AG04449 (cell line): ENCODE data around the gene TFF2.

Experiments
- CTCF ChIA-PET: fragments of 350-600 bp; formaldehyde crosslinking; extraction: SDS; loops from one replicate; lab custom pipeline; 2021; ENCODE audit warnings: antibody characterized with exemption; lab: Yijun Ruan, JAX
- POLR2A ChIA-PET: fragments of 400-600, 350-600 bp; formaldehyde crosslinking; extraction: SDS; loops from one replicate; lab custom pipeline; 2020; ENCODE audit warnings: antibody characterized with exemption, inconsistent platforms; lab: Yijun Ruan, JAX
- DNase-seq: peaks from one replicate; pipeline ENCODE4 v3.0.0-alpha.2; 2010; ENCODE audit warnings: low read depth, low spot score
- H3K4me3 ChIP-seq: 2 replicates; pipeline ENCODE4 v1.5.1; 2011; ENCODE audit warnings: low read depth, mild to moderate bottlenecking, control low read depth, low read length
- TF ChIP-seq, protein P1 (sequence below): IDR thresholded peaks from one replicate; pipeline ENCODE4 v1.5.1; 2011; ENCODE audit warnings: mild to moderate bottlenecking, moderate library complexity, low read length, control low read depth, inconsistent platforms; ENCODE audit not compliant: insufficient read depth; ENCODE audit errors: missing control alignments

The TFF2 gene

DNA sequence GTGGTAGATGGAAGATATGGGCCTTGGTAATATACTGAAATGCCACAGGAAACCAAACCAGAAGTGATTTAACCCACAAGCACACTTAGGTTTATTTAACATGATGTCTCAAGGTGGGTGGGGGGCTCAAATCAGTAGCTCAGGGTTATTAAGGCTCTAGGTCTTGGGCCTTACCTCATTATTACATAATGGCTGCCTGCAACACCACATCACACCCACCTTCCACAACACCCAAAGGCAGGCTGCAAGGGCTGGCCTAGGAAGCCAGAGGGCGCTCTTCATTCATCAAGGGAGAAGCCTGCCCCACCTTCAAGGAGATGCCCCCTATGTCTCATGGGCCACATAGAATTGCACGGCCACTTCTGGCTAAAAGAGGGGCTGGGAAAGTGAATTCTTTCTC lies 9.5 kb upstream of the TFF2 start:
- DNase-seq = no peak
- ChIA-PET POLR2A (no interaction called here), CTCF (no interaction called here)
- TF ChIP-seq, protein P1, sequence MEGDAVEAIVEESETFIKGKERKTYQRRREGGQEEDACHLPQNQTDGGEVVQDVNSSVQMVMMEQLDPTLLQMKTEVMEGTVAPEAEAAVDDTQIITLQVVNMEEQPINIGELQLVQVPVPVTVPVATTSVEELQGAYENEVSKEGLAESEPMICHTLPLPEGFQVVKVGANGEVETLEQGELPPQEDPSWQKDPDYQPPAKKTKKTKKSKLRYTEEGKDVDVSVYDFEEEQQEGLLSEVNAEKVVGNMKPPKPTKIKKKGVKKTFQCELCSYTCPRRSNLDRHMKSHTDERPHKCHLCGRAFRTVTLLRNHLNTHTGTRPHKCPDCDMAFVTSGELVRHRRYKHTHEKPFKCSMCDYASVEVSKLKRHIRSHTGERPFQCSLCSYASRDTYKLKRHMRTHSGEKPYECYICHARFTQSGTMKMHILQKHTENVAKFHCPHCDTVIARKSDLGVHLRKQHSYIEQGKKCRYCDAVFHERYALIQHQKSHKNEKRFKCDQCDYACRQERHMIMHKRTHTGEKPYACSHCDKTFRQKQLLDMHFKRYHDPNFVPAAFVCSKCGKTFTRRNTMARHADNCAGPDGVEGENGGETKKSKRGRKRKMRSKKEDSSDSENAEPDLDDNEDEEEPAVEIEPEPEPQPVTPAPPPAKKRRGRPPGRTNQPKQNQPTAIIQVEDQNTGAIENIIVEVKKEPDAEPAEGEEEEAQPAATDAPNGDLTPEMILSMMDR = no peak
- H3K4me3 ChIP-seq = no peak overlapping the region

DNA sequence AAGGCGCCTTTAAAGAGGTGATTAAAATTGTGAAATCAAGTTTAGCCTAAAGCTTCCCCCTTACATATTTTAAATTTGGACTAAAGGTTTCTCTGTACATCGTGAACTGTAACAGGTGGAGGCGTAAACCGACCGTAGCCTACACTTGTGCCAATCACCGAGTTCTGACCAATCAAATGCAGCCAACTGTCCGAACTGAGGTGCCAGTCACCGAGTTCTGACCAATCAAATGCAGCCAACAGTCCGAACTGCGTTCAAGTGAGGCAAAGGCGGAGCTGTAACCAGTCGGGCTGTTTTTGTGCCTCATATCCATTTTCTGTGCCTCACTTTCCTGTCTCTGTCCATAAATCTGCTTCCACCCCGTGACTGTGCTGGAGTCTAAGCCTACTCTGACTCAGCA lies 8.1 kb upstream of the TFF2 start:
- TF ChIP-seq, protein P1 = no peak
- DNase-seq = no peak
- POLR2A ChIA-PET = no interaction called here
- no peak overlapping the region for H3K4me3 ChIP-seq
- CTCF ChIA-PET = no interaction called here

DNA sequence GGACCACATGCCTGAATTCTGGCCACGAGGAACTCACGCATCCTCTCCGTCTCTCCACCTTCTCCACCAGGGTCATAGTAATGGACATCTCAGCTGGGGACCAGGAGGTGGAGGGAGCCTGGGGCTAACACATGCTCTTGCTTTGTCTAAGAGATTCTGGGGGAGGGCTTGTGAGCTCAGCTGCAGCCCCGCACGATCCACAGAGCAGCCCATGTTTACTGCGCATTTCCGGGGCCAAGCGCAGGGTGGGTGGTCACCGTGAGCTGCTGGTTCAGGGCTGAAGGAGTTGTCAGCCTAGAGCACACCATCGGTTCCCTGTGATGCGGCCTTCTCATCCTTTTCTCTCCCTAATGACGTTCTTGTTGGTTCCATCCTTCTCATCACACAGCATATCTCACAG lies 7.5 kb upstream of the TFF2 start:
- no peak for DNase-seq
- TF ChIP-seq, protein P1 = no peak
- ChIA-PET CTCF (no interaction called here), POLR2A (no interaction called here)
- no peak overlapping the region for H3K4me3 ChIP-seq

- ChIA-PET POLR2A (no interaction called here), CTCF (no interaction called here)
- TF ChIP-seq, protein P1 = no peak
- DNase-seq = no peak
- no peak overlapping the region for H3K4me3 ChIP-seq
These were observed 6.5 kb upstream of the TFF2 start for GRCh38 chr21:42357307-42357706.

DNA sequence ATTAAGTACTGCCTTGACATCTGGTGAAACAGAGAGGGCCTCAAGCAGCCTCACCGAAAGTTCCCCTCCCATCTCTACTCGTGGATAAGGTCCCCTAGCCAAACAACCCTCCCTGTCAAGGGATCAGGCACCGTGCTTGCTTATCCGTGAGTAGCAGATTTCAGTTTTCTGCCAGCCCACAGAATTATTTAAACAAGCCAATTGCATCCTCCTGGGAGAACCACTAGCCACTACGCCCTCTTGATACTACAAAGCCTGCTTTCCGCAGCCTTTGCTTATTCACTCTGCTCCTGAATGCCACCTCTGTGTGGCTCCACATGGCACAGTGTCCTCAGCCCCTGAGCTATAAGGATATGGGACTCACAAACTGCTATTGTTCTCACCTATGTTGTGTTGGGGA lies 5.9 kb upstream of the TFF2 start:
- CTCF ChIA-PET = no interaction called here
- H3K4me3 ChIP-seq = no peak overlapping the region
- POLR2A ChIA-PET = no interaction called here

GRCh38 chr21:42356046-42356445 lies 5.3 kb upstream of the TFF2 start:
- POLR2A ChIA-PET = no interaction called here
- TF ChIP-seq, protein P1 = no peak
- DNase-seq = no peak
- no peak overlapping the region for H3K4me3 ChIP-seq
- CTCF ChIA-PET = no interaction called here

More for the DNA sequence above, 5.9 kb upstream of the TFF2 start:
- DNase-seq = no peak
- TF ChIP-seq, protein P1 = no peak
